NB4 (cell line): Measurements from ENCODE around the gene TRDN.
"Not testable (repeated sequence)": the region's sequence is repeated elsewhere in the genome, so short reads cannot be mapped to it uniquely, and the experiment has no call there.

ENCODE experiments used
- DNase-seq: peaks from one replicate; pipeline ENCODE4 v3.0.0; 2010; ENCODE audit warnings: low read depth
- H3K4me3 ChIP-seq: one replicate; pipeline ENCODE4 v1.5.1; 2011; ENCODE audit warnings: mild to moderate bottlenecking, low read depth, low read length, moderate library complexity
- CTCF ChIP-seq: IDR thresholded peaks from one replicate; pipeline ENCODE4 v1.5.1; 2012; ENCODE audit warnings: low read depth, low read length
- MAX ChIP-seq: IDR thresholded peaks from 2 replicates; pipeline ENCODE4 v1.6.1; 2011; ENCODE audit warnings: low read depth, low read length
- MYC ChIP-seq: IDR thresholded peaks from 2 replicates; pipeline ENCODE4 v1.6.1; 2011; ENCODE audit warnings: low read depth, low read length
- POLR2A ChIP-seq: IDR thresholded peaks from 2 replicates; pipeline ENCODE4 v1.6.1; 2011; ENCODE audit warnings: mild to moderate bottlenecking; ENCODE audit not compliant: insufficient read length; ENCODE audit errors: extremely low read depth

TRDN gene

GRCh38 chr6:123276546-123276980 lies 360.2 kb downstream of the TRDN start:
- no peak overlapping the region for H3K4me3 ChIP-seq
- TF ChIP-seq POLR2A: no peak
- no peak for TF ChIP-seq CTCF
- TF ChIP-seq MAX: no peak
- TF ChIP-seq MYC: no peak
- DNase-seq: peak; percentile 13

- no peak overlapping the region for H3K4me3 ChIP-seq
- TF ChIP-seq POLR2A: no peak
- DNase-seq: no peak
Observed at GRCh38 chr6:123263981-123264380, 372.8 kb downstream of the TRDN start.

- TF ChIP-seq CTCF: no peak
- no peak for TF ChIP-seq MYC
- TF ChIP-seq POLR2A: no peak
- TF ChIP-seq MAX: no peak
- no peak overlapping the region for H3K4me3 ChIP-seq
- no peak for DNase-seq
Observed at GRCh38 chr6:123240626-123241025, 396.1 kb downstream of the TRDN start.

GRCh38 chr6:123233336-123233735 lies 403.4 kb downstream of the TRDN start:
- TF ChIP-seq MYC: no peak
- TF ChIP-seq MAX: no peak
- TF ChIP-seq CTCF: no peak
- no peak for TF ChIP-seq POLR2A
- DNase-seq: no peak

GRCh38 chr6:123227789-123228188 lies 409.0 kb downstream of the TRDN start:
- not testable (repeated sequence) for DNase-seq, H3K4me3 ChIP-seq

More at GRCh38 chr6:123233336-123233735, 403.4 kb downstream of the TRDN start:
- H3K4me3 ChIP-seq: no peak overlapping the region

- no peak for DNase-seq
- TF ChIP-seq MAX: no peak
- TF ChIP-seq POLR2A: no peak
- no peak for TF ChIP-seq CTCF
- TF ChIP-seq MYC: no peak
- no peak overlapping the region for H3K4me3 ChIP-seq
Observed at GRCh38 chr6:123226398-123226797, 410.4 kb downstream of the TRDN start.

GRCh38 chr6:123224077-123224476 lies 412.7 kb downstream of the TRDN start:
- TF ChIP-seq POLR2A (no peak), CTCF (no peak), MYC (no peak), MAX (no peak)
- H3K4me3 ChIP-seq: no peak overlapping the region
- no peak for DNase-seq
